OCI-LY7 (cell line): ENCODE measurements around the gene RRP1B.

Experiments
- CTCF ChIP-seq: fragments of 200-600 bp; sonication (generic); conservative IDR thresholded peaks from 2 replicates; pipeline ENCODE4 v1.5.1; 2014; ENCODE audit warnings: mild to moderate bottlenecking, antibody characterized with exemption, low read length, moderate library complexity, mixed read lengths
- EZH2phosphoT487 ChIP-seq: fragments of 200-600 bp; sonication (generic); IDR thresholded peaks from 2 replicates; pipeline ENCODE4 v1.6.1; 2018; ENCODE audit warnings: low read depth, borderline replicate concordance, mild to moderate bottlenecking, mixed run types, antibody characterized with exemption, low read length, moderate library complexity, mixed read lengths

GRCh38 chr21:43663033-43663432 lies 3.7 kb downstream of the RRP1B start:
- no peak for TF ChIP-seq CTCF
- no peak for TF ChIP-seq EZH2phosphoT487
